ENCODE data around the gene TDRD7.

TDRD7 gene

DNA sequence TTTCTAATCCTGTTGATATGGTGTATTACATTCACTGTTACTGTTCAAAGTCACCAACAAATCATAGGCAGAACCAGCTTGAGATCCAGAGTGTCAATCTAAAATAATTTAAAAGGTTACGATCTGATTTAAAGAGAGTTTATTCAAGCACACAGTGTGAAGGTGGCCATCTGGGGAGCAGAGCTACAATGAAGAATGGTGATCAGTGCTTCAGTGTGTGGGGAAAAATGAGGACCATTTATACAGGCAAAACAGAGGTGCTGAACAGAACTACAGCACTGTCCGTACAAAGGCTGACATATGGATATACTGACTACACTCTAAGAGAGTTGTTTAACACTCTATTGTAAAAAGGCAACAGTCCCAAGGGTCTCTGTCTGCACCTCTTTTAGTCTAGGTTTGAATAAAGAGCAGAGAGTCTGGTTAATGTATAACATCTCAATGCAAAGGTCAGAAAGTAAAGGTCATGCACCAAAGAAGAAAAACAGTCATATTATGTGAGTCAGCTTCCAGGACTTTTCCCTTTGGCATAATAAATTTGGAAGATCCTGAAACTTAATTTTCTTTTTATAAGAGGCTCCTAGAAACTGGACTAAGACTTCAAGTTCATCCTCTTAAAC is 29.7 kb upstream of the TDRD7 start:
- H3K27ac Mint-ChIP-seq: no peak overlapping the region
- ATAC-seq: no peak
- peaks cover 26% of the 10 kb centered on the region for H3K27me3 Mint-ChIP-seq
- no peak for DNase-seq
- H3K4me1 Mint-ChIP-seq: peaks cover 8% of the 10 kb centered on the region
- no peaks in the 10 kb centered on the region for H3K9me3 Mint-ChIP-seq
- no peak overlapping the region for H3K4me3 Mint-ChIP-seq

DNA sequence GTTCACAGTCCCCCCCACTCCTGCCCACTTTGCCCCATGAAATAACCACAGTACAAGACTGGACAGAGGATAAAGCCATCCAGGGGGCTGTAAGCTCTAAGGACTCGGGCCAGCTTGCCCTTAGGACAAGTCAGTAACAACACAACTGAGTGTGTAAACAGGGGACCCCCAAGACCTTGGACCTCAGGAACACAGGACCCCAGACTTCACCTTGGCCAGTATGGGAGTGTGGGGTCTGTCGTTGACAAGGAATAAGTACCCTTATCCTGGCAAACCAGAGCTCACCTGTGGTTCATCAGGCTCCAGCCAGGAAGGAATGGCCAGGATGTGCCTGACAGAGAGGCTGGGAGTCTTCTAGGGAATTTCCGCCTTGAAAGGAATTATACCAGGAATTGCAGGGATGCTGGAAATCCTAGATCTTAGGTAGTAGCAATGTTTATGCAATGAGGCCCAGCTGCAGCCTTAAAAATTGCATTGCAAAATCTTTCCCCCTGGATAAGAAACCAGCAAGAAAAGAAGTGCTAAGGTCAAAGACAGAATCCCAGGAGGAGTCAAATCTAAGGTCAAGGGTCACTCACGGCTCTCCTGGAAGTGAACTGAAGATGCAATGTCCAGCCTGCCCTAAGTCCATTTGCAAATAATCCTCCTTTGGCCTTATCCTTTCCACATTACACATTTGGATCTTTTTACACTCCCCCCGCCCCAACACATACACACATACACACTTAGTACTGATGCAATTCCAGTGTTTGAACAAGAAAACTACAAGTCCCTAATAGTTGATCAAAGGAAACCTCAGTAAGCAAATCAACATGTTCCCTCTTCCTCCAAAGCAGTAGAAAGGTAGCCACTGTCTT is 27.3 kb upstream of the TDRD7 start:
- H3K27ac Mint-ChIP-seq: no peak overlapping the region
- H3K4me3 Mint-ChIP-seq: no peak overlapping the region
- DNase-seq (no peak), ATAC-seq (no peak)
- H3K27me3 Mint-ChIP-seq: peaks cover 45% of the 10 kb centered on the region
- no peaks in the 10 kb centered on the region for H3K9me3 Mint-ChIP-seq
- H3K4me1 Mint-ChIP-seq: peaks cover 31% of the 10 kb centered on the region

DNA sequence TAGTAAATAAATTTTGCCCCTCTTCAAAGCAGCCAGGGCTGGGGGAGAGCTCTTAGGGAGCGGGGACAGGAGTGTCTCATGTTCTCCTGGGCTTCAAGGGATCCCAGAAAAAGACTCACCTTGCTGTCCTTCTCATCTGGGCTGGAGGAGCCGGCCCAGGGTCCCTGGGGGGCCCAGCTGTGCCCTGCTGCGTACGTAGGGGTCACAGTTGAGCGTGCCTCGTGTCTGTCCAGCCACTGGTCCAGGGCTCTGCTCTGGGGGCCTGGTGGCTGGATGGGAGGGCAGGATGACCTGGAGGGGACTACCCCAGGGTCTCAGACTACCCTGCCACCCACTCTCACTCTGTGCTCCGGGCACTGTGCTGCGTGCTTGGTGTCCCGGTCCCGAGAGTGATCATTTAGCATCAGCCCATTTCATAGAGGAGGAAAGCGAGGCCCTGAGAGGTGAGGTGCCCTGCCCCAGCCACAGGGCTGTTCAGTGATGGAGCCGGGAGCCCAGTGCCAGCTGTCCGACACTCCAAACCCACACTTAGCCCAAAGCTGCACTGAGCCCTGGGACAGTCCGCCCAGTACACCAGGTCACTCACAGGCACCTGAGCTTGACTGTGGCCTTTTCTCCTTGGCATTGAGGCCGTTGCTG is 26.2 kb upstream of the TDRD7 start:
- ATAC-seq (no peak), DNase-seq (no peak)
- H3K4me3 Mint-ChIP-seq: no peak overlapping the region
- peaks cover 55% of the 10 kb centered on the region for H3K27me3 Mint-ChIP-seq
- no peaks in the 10 kb centered on the region for H3K9me3 Mint-ChIP-seq
- H3K4me1 Mint-ChIP-seq: peaks cover 40% of the 10 kb centered on the region
- H3K27ac Mint-ChIP-seq: no peak overlapping the region

DNA sequence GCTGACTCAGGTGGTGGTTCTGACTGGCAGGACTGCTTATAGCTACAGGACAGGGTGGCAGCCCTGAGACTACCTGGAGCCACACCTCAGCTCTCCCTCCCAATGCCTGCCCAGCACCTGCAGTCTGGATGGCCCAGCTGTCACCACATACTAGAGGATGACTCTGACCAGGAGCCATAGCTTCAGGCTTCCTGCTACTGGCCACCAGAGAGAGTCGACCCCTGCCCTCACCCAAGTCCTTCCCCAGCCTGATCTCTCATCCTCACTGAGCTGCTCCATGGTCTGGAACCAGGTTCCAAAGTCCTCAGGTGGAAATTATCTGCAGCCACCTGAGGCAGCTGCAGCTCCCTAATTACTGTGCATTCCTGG is 25.6 kb upstream of the TDRD7 start:
- Mint-ChIP-seq H3K4me3 (no peak overlapping the region), H3K9me3 (no peaks in the 10 kb centered on the region), H3K4me1 (peaks cover 40% of the 10 kb centered on the region), H3K27ac (no peak overlapping the region), H3K27me3 (peaks cover 59% of the 10 kb centered on the region)
- no peak for DNase-seq
- no peak for ATAC-seq

DNA sequence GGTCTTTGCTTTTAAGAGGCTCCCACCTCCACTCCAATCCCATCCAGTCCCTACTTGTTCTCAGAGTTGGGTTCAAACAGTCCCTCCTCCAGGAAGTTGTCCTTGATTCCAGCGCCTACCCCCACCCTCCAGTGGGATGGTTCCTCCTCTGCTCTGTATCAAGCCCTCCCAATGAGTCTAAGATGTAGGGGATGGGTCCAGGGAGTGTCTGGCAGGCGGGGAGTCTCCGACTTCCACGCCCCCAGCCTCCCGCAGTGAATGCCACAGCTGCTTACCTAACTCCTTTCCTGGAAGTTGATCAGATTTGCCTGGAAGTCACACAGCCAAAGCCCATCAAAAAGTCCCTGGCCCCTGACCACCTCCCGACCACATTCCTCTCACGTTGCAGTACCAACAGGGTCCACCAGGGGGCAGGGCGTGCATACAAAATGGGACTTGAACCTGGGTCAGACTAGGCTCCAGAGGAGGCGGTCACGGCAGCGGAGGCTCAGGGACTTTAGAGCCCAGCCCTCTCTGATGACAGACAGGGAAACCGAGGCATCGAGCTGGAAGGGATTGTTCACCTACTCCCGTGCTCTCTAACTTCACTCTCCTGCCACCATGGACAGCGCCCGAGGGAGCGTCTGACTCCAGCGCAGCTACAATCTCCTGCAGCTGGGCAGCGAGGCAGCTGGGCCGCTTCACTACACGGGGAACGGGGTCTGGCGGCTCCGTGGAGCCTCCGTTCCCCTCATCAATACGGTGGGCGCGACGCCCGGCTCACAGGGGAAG is 25.0 kb upstream of the TDRD7 start:
- Mint-ChIP-seq H3K4me3 (peak overlapping the region; percentile 21 to 64), H3K9me3 (no peaks in the 10 kb centered on the region), H3K27ac (peak overlapping the region in 1 of 2 donors; percentile 19), H3K4me1 (peaks cover 40% of the 10 kb centered on the region), H3K27me3 (peaks cover 65% of the 10 kb centered on the region)
- DNase-seq (peak; percentile 82), ATAC-seq (peak; percentile 38)

DNA sequence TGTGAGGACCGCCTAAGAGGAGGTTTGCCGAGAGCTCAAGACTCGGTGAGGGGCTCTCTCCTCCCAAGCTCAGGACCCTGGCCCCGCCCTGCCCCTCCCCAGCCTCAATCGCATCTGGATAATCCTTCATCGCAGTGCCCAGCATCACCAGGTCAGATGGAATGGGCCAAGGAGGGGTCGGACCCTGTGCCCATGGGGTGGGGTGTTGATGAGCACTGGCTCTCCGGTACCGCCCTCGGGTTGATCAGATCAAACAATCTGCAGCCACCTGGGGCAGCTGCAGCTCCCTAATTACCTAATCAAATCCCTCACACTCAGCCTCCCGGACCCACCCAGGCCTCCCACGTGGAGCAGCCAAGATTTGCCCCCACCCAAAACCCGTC is 24.4 kb upstream of the TDRD7 start:
- Mint-ChIP-seq H3K4me1 (peaks cover 40% of the 10 kb centered on the region), H3K27me3 (peaks cover 71% of the 10 kb centered on the region)
- ATAC-seq: no peak

DNA sequence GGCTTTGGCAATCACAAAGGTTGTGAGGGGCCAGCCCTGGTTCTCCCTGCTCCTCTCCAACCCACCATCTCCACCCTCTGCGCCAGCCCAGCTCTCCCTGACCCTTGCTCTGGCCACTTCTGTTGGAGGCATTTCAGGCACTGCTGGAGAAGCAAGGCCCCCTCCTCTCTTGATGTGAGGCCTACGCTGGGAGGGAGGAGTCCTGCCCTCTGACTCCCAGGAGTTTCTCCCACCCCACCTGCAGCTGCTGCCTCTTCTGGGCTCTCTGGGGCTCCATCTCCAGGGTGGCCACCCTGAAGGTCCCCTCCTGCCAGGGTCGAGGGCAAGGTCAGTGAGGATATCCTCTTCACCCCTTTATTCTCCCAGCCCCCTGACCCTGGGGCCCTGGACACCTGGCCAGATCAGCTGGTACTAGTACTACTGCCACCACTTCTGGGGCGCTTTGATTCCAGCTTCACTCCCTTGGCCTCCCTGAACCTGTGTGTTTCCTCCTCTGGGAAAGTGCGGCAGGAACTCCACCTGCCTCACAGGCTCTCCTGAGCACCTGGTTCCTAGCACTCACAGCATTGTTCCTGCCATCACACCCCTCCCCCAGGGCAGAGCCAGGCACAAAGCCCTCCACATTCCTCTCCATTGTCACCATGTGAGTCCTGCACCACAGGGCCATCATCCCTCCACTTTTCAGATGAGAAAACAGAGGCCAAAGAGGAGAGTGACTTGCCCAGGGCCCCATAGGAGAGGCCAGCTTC is 23.8 kb upstream of the TDRD7 start:
- no peak for DNase-seq

More for the DNA sequence above, 24.4 kb upstream of the TDRD7 start:
- no peaks in the 10 kb centered on the region for H3K9me3 Mint-ChIP-seq
- peak overlapping the region in 1 of 2 donors; percentile 64 for H3K4me3 Mint-ChIP-seq
- DNase-seq: no peak
- no peak overlapping the region for H3K27ac Mint-ChIP-seq

DNA sequence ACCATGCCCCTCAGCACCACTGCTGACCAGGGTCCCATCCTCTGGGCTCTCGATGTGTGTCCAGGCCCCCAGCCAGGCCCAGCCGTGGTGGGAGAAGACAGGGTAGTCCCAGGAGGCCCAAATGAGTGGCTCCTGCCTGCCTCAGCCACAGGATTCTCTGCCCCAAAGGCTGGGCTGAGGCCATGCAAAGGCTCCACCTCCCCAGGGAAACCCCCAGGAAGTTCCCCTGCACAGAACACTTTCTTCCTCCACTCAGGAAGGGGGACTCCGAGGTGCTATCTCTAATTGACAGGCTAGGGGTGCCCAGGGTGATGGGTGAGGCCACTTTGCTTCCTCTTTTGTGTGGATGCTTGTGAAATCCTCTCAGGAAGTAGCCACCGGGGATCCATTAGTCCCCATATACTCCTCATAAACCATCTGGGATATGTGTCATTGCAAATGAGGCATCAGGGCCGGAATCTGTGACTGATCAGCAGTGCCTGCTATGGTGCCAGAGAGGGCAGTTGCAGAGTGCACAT is 23.1 kb upstream of the TDRD7 start:
- Mint-ChIP-seq H3K4me3 (peak overlapping the region; percentile 48 to 63), H3K9me3 (no peaks in the 10 kb centered on the region), H3K27ac (peak overlapping the region in 1 of 2 donors; percentile 82), H3K27me3 (peaks cover 83% of the 10 kb centered on the region), H3K4me1 (peaks cover 40% of the 10 kb centered on the region)
- DNase-seq (peak; percentile 61 to 81), ATAC-seq (peak; percentile 92)

More for the DNA sequence above, 23.8 kb upstream of the TDRD7 start:
- ATAC-seq: no peak
- Mint-ChIP-seq H3K4me3 (peak overlapping the region; percentile 48 to 63), H3K4me1 (peaks cover 40% of the 10 kb centered on the region), H3K27me3 (peaks cover 77% of the 10 kb centered on the region), H3K9me3 (no peaks in the 10 kb centered on the region), H3K27ac (peak overlapping the region; percentile 10 to 82)

DNA sequence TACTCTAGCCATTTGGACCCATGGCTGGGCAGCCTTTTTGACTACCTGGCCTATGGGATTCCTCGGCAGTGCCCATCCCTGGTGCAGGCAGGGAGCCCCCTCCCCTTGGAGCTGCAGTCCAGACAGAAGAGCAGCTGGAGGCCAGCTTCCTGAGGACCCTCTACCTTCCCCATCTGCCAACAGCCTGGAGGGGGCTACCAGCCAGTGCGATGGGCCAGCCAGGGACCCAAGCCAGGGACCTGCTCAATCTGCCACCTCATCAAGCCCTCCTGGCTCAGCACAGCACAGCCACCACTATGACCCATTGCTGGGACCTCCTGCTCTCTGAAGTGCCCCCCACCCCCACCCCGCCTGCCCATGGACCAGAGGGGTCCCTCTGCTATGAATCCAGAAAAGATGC is 22.6 kb upstream of the TDRD7 start:
- ATAC-seq (no peak), DNase-seq (no peak)
- H3K27ac Mint-ChIP-seq: peak overlapping the region in 1 of 2 donors; percentile 82
- peaks cover 40% of the 10 kb centered on the region for H3K4me1 Mint-ChIP-seq
- peaks cover 87% of the 10 kb centered on the region for H3K27me3 Mint-ChIP-seq
- no peak overlapping the region for H3K4me3 Mint-ChIP-seq
- H3K9me3 Mint-ChIP-seq: no peaks in the 10 kb centered on the region

DNA sequence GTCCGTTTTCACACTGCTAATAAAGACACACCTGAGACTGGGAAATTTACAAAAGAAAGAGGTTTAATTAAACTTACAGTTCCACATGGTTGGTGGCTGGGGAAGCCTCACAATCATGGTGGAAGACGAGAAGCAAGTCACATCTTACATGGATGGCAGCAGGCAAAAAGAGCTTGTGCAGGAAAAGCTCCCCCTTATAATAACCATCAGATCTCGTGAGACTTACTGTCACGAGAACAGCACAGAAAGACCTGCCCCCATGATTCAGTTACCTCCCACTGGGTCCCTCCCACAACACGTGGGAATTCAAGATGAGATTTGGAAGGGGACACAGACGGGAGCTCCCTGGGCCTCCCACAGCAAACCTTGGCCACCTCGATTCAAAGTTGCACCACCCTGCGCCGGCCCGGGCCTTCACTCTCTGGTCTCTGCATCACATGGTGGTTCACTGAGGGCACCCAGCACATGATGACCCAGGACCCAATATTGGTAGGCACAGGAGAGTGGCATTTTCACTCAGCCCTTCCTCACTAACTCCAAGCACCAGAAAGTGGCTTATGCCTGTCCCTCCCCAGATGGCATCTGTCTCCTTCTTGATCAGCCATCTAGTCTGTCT is 21.0 kb upstream of the TDRD7 start:
- peaks cover 76% of the 10 kb centered on the region for H3K27me3 Mint-ChIP-seq
- H3K9me3 Mint-ChIP-seq: no peaks in the 10 kb centered on the region

DNA sequence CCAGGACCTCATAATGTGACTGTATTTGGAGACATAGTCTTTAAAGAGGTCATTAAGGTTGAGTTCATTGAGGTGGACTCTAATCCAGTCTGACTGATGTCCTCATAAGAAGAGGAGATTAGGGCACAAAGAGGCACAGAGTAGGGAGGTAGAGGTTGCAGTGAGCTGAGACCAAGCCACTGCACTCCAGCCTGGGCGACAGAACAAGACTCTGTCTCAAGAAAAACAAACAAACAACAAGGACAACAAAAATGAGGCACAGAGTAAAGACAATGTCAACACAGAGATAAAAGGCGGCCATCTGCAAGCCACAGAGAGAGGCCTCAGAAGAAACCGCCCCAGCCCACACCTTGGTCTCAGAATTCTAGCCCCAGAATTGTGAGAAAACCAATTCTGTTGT is 17.0 kb upstream of the TDRD7 start:
- H3K9me3 Mint-ChIP-seq: no peaks in the 10 kb centered on the region
- DNase-seq (no peak), ATAC-seq (no peak)
- no peak overlapping the region for H3K27ac Mint-ChIP-seq
- peaks cover 32% of the 10 kb centered on the region for H3K4me1 Mint-ChIP-seq
- peaks cover 45% of the 10 kb centered on the region for H3K27me3 Mint-ChIP-seq
- H3K4me3 Mint-ChIP-seq: no peak overlapping the region

More for the DNA sequence above, 21.0 kb upstream of the TDRD7 start:
- peak overlapping the region in 1 of 2 donors; percentile 17 for H3K27ac Mint-ChIP-seq
- H3K4me3 Mint-ChIP-seq: no peak overlapping the region
- peaks cover 40% of the 10 kb centered on the region for H3K4me1 Mint-ChIP-seq
- no peak for ATAC-seq
- no peak for DNase-seq

DNA sequence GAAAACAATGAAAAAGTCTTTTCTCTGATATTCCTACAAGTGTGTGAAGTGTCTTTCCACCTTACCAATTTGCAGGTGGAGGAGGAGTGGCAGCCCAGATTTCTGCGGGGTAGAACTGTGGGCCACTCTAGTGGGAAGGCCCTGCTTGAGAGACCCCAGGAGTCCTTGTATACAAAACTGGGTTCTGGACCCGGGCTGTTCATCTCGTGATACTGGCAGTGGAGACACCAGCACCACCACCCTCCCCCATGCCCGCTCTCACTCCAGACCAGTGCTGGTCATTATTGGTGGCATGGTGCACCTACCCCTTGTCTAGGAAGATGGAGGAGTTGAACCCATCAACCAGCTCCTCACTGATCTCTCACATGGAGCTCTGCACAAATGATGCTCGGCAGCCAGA is 16.2 kb upstream of the TDRD7 start:
- DNase-seq: no peak
- Mint-ChIP-seq H3K27me3 (peaks cover 42% of the 10 kb centered on the region), H3K9me3 (no peaks in the 10 kb centered on the region), H3K27ac (no peak overlapping the region), H3K4me1 (peaks cover 26% of the 10 kb centered on the region), H3K4me3 (no peak overlapping the region)
- ATAC-seq: no peak

DNA sequence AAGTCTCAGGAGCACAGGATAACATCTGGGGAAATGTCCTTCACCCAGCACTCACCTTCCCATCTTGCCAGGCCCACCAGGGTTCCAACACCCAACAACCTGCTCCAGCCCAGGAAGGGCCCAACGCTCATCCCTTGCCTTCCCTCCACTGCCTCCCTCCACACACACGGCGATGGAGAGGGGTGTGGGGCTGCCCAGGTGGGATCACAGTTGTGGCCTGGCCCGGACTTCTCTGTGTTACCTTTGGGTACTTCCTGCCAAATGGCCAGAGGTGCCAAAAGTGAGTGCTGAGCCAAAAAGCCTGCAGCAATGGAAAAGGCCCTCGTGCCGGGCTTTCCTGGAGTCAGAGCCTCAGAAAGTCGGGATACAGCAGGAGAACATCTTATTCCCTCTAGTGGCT is 15.6 kb upstream of the TDRD7 start:
- Mint-ChIP-seq H3K27me3 (peaks cover 39% of the 10 kb centered on the region), H3K4me3 (no peak overlapping the region), H3K4me1 (peaks cover 26% of the 10 kb centered on the region), H3K9me3 (no peaks in the 10 kb centered on the region), H3K27ac (no peak overlapping the region)
- DNase-seq (no peak), ATAC-seq (no peak)

DNA sequence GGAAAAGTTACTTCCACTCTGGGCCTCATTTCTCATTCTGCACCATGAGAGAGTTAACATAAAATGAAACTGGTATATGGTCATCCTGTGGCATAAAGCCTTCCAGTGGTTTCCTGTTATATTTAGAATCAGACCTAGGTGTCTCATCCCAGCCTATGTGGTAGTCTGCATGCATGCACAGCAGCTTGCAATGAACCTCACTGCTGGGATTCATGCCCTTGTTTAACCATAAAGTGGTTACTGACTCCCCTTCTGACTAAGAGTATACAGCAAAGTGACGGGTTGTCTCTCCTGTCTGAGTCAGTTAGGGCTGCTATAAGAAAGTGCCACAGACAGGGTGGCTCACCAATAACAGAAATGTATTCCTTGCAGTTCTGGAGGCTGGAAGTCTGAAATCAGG is 14.7 kb upstream of the TDRD7 start:
- Mint-ChIP-seq H3K27me3 (peaks cover 29% of the 10 kb centered on the region), H3K4me1 (peaks cover 26% of the 10 kb centered on the region), H3K4me3 (no peak overlapping the region), H3K27ac (no peak overlapping the region), H3K9me3 (no peaks in the 10 kb centered on the region)
- DNase-seq: peak; percentile 48 to 85
- peak; percentile 99 for ATAC-seq
